GM12872 (cell line): ENCODE data around the gene ESD.

Experiments
- TF ChIP-seq, protein P1 (sequence below): IDR thresholded peaks from 3 replicates; pipeline ENCODE4 v1.5.1; 2011; ENCODE audit warnings: low read depth, mild to moderate bottlenecking, low read length, moderate library complexity; ENCODE audit not compliant: insufficient read depth

The ESD gene

DNA sequence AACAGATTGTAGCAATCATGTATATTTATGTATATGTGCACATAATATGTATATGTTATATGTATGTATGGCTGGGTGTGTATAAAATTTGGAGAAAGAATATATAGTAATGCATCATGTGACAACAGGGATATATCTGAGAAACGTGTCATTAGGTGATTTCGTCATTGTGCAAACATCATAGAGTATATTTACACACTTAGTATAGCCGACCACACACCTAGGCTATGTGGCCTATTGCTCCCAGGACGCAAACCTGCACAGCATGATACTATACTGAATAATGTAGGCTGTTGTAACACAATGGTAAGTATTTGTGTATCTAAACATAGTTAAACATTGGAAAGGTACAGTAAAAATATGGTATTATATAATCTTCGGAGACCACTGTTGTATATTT is 43.8 kb downstream of the ESD start:
- TF ChIP-seq, protein P1, sequence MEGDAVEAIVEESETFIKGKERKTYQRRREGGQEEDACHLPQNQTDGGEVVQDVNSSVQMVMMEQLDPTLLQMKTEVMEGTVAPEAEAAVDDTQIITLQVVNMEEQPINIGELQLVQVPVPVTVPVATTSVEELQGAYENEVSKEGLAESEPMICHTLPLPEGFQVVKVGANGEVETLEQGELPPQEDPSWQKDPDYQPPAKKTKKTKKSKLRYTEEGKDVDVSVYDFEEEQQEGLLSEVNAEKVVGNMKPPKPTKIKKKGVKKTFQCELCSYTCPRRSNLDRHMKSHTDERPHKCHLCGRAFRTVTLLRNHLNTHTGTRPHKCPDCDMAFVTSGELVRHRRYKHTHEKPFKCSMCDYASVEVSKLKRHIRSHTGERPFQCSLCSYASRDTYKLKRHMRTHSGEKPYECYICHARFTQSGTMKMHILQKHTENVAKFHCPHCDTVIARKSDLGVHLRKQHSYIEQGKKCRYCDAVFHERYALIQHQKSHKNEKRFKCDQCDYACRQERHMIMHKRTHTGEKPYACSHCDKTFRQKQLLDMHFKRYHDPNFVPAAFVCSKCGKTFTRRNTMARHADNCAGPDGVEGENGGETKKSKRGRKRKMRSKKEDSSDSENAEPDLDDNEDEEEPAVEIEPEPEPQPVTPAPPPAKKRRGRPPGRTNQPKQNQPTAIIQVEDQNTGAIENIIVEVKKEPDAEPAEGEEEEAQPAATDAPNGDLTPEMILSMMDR: no peak

DNA sequence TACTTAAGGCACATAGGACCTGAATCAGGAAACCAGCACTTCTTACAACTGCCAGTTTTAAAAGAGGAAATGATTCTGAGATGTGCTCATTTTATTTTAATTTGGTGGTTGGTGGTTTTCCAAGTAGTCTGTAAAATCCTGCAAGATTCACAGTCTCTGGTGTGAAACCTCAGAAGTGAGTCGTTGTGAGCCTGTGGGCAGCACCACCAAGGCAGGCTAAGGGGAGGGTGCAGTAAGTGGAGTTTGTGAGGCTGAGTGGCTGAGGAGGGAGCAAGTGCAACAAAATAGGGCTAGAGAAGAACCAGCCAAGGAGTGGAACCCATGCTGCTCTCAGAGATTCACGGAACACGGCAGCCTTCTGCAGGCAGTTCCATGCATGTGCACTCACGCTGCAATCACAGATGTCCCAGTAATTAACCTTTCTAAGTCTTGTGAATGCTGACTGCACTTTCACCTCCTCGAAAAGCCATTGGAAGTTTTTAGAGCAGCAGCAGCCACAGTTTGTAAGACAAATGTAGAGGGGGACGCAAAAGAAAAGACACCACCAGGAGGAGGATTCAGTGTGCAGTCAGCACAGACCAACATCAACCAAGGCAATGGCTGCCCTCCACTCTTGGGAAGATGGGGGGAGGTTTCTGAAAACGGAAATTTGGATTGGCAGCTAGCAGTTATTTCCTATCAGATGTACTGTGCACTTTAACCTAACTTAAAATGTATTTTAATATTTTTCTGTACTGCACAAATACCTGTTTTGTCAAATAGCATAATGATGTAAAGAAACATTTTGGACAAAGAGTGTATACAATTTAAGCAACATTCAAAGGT is 44.9 kb downstream of the ESD start:
- TF ChIP-seq, protein P1: peak; percentile 51; the same call in 2 of the 3 replicates

DNA sequence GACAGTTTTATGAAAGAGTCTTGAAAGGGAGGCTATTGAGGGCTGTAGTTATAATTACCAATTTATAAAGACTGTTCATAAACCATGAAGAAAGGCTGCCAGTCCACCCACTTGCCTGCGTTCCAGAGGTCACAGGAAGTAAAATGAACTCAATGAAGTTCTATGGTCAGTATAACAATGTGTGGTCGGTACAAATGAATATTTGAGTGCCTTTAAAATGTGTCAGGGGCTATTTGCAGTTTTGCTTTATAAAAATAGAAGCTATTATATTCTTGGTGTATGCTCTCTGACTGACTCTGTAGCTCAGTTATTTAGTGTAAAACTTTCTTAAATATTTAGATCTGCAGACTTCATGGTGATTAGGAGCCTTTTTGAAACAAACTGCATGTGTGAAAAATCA is 47.0 kb downstream of the ESD start:
- TF ChIP-seq, protein P1: no peak

DNA sequence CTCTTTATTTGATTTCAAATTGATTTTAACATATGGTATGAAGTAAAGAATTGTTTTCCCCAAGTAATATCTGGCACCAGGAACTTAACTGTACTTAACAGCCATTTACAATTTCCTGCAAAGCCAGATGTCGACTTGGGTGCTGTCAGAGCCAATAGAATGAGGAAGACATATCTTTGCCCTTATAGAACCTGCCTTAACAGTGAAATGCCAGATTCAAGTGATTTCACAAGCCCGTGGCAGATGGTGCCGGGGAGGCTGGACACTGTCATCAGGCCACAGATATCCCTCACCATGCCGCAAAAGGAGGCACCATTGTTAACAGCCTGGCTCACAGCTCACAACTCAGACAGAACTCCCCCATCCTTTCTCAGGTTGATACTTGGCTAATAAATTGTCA is 48.7 kb downstream of the ESD start:
- TF ChIP-seq, protein P1: no peak

DNA sequence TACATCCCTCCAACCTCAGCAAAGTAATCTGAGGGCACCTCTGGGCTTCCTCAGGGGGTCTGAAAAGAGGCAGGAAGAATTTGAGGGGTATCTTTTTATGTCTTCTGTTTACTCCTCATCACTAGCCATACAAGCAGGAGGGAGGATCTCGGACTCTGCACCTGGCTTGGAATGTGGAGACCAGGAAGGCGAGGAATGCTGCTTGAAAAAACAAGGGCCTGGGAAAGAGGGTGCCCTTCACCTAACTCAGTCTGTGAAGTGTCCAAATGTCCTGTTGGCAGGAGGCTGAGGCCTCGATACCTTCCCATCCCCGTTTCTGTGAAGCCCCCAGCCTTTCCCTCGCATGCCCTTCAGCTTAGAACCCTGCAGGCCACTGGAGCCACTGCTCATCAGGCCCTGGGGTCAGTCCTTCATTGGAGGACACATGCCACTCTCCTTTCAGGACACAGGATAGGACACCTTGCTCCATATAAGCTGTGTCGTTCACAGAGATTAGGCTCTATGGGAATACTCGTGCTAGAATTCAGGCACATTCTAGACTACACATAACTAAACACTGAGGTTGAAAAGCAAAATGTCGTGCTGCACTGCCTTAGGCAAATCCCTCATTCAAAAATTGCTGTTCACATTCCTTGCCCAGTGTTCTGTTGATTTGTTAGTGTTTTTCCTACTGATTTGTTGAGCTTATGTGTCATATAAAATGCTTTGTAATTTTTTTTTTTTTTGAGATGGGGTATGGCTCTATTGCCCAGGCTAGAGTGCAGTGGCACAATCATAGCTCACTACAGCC is 49.7 kb downstream of the ESD start:
- TF ChIP-seq, protein P1: no peak

DNA sequence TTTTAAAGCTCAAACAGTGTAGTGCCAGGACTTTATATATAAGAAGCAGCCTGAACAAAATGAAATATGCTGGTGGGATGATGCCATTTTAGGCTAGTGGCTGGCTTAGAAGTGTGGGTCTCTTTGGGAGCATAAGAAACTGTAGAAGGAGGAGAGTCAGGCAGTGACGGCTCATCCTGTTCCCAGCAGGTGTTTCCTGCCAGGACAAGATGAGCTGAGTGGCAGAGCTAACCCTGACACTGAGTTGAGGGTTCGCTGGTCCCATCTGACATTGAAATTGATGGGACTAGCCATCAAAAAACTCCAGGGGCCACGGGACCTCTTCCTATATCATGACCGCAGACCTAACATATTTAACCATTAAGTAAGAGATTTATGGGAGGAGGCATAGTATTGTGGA is 51.3 kb downstream of the ESD start:
- TF ChIP-seq, protein P1: no peak

DNA sequence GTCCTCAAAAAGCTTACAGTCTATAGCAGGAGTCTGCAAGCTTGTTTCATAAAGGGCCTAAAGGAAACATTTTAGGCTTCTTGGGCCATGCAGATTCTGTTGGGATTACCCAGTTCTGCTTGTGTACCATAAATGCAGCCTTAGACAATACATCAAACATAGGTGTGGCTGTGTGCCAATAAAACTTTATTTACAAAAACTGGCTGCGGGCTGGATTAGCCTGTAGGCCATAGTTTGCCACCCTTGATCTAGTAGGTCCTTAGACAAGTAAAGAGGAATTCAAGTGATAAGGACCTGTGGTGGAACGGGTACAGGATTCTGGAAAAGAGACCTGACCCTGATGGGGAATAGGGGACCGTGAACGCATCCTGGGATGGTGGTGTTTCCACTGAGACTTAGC is 51.9 kb downstream of the ESD start:
- TF ChIP-seq, protein P1: no peak
